ENCODE results near the gene LIX1.

GRCh38 chr5:97073420-97073819 is 69.0 kb downstream of the LIX1 start:
- no peak for TF ChIP-seq CTCF (conservative IDR thresholded peaks at IDR 0.05; ENCODE audit: low read depth, low read length)
- TF ChIP-seq EZH2phosphoT487 (IDR thresholded peaks at IDR 0.05; ENCODE audit: borderline replicate concordance, low read length), result no peak
- TF ChIP-seq EZH2 (IDR thresholded peaks at IDR 0.05; ENCODE audit: low read length, unreplicated experiment), result no peak
